ENCODE data around the gene C16orf92. TPM values are rescaled to one million over a fixed set of nuclear protein-coding genes. Genes with fewer than 3 reads are reported as not detected.
"Not testable (repeated sequence)": the region's sequence is repeated elsewhere in the genome, so short reads cannot be mapped to it uniquely, and the experiment has no call there.

The C16orf92 gene
- total RNA-seq, 1 donor from 2014 or later: not detected

- peak; percentile 91 for DNase-seq (ENCODE audit: low spot score)
- H3K4me1 Mint-ChIP-seq (ENCODE audit: low read depth): peaks cover 9% of the 10 kb centered on the region
- H3K4me3 Mint-ChIP-seq (ENCODE audit: unreplicated experiment): peak overlapping the region; percentile 57
- TF ChIP-seq CTCF (IDR thresholded peaks at IDR 0.05): no peak
- no peaks in the 10 kb centered on the region for H3K9me3 Mint-ChIP-seq (ENCODE audit: low read depth)
- H3K36me3 Mint-ChIP-seq (ENCODE audit: low read depth): no peaks in the 10 kb centered on the region
- peaks cover 14% of the 10 kb centered on the region for H3K27me3 Mint-ChIP-seq (ENCODE audit: low read depth)
- no peak overlapping the region for H3K27ac Mint-ChIP-seq (ENCODE audit: unreplicated experiment)
Observed at GRCh38 chr16:30009990-30010843, 12.8 kb upstream of the C16orf92 start.

- H3K27me3 Mint-ChIP-seq (ENCODE audit: low read depth): peaks cover 14% of the 10 kb centered on the region
- DNase-seq (ENCODE audit: low spot score): no peak
- H3K27ac Mint-ChIP-seq (ENCODE audit: unreplicated experiment): no peak within 1 kb of the TSS
- H3K36me3 Mint-ChIP-seq (ENCODE audit: low read depth): no peaks in the 10 kb centered on the region
- no peak for TF ChIP-seq CTCF (IDR thresholded peaks at IDR 0.05)
- peaks cover 9% of the 10 kb centered on the region for H3K4me1 Mint-ChIP-seq (ENCODE audit: low read depth)
- H3K4me3 Mint-ChIP-seq (ENCODE audit: unreplicated experiment): peak within 1 kb of the TSS; percentile 57
- H3K9me3 Mint-ChIP-seq (ENCODE audit: low read depth): no peaks in the 10 kb centered on the region
Observed at GRCh38 chr16:30010844-30011713, 11.9 kb upstream of the C16orf92 start, which contains the start of gene DOC2A. DOC2A (minus strand) TSS chr16:30011027; CDS start chr16:30010222, 805 bp downstream.

- Mint-ChIP-seq H3K27ac (ENCODE audit: unreplicated experiment) (no peak overlapping the region), H3K27me3 (ENCODE audit: low read depth) (peaks cover 18% of the 10 kb centered on the region), H3K9me3 (ENCODE audit: low read depth) (no peaks in the 10 kb centered on the region), H3K36me3 (ENCODE audit: low read depth) (no peaks in the 10 kb centered on the region), H3K4me3 (ENCODE audit: unreplicated experiment) (peak overlapping the region; percentile 61), H3K4me1 (ENCODE audit: low read depth) (peaks cover 9% of the 10 kb centered on the region)
- TF ChIP-seq CTCF (IDR thresholded peaks at IDR 0.05): no peak
- DNase-seq (ENCODE audit: low spot score): no peak
Observed at GRCh38 chr16:30011714-30012504, 11.1 kb upstream of the C16orf92 start.

- not testable (repeated sequence) for DNase-seq (ENCODE audit: low spot score); H3K9me3 Mint-ChIP-seq (ENCODE audit: low read depth); H3K36me3 Mint-ChIP-seq (ENCODE audit: low read depth); H3K4me3 Mint-ChIP-seq (ENCODE audit: unreplicated experiment); H3K27ac Mint-ChIP-seq (ENCODE audit: unreplicated experiment); H3K4me1 Mint-ChIP-seq (ENCODE audit: low read depth)
- H3K27me3 Mint-ChIP-seq (ENCODE audit: low read depth): peaks cover 18% of the 10 kb centered on the region
Observed at GRCh38 chr16:30012598-30012997, 10.4 kb upstream of the C16orf92 start.

- H3K27me3 Mint-ChIP-seq (ENCODE audit: low read depth); H3K9me3 Mint-ChIP-seq (ENCODE audit: low read depth); DNase-seq (ENCODE audit: low spot score); H3K27ac Mint-ChIP-seq (ENCODE audit: unreplicated experiment); H3K4me3 Mint-ChIP-seq (ENCODE audit: unreplicated experiment); H3K36me3 Mint-ChIP-seq (ENCODE audit: low read depth); H3K4me1 Mint-ChIP-seq (ENCODE audit: low read depth): not testable (repeated sequence)
Observed at GRCh38 chr16:30015450-30015849, 7.5 kb upstream of the C16orf92 start.

Data from chondrocyte (in vitro differentiated cells).